ENCODE measurements around the gene LMBRD2. TPM values are rescaled to one million over a fixed set of nuclear protein-coding genes. Genes with fewer than 3 reads are reported as not detected.

LMBRD2 gene
- total and polyA plus RNA-seq, 2 donors (not counting 3 experiments of a cell fraction or from before 2014, with no cell fraction given) = 1.2 to 5.2 TPM

DNA sequence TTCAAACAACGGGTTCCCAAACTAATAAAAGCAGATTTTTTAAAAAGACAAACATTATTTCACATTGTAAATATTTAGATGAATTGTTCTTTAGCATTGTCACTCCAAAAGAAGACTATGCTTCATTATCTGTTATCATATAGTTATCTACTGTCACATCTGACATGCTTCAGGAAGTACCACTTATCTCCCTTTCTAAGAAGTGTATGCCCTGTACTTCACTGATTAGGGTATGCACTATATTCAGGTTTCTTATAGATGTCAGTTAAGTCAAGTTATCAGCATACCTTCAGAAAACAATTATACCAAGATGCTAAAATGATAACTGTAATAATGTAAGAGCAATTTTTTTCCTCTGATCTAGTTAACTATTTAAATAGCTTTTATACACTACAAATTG lies 40.4 kb downstream of the LMBRD2 start:
- POLR2A ChIA-PET = no interaction called here

More for the DNA sequence above, 40.4 kb downstream of the LMBRD2 start:
- TF ChIP-seq POLR2A (IDR thresholded peaks at IDR 0.05; ENCODE audit: low read depth, low read length) (no peak), POLR2AphosphoS5 (IDR thresholded peaks at IDR 0.05; ENCODE audit: insufficient read depth, low read depth, low read length) (no peak), MYC (IDR thresholded peaks at IDR 0.05; ENCODE audit: low read depth, low read length) (no peak), GATA2 (IDR thresholded peaks at IDR 0.05; ENCODE audit: insufficient read depth, insufficient read length, low read depth, low read length) (no peak), JUN (IDR thresholded peaks at IDR 0.05; ENCODE audit: borderline replicate concordance, insufficient read depth, insufficient read length, low read depth) (no peak), FOS (IDR thresholded peaks at IDR 0.05; ENCODE audit: borderline replicate concordance, insufficient read depth, low read length) (no peak), EZH2 (IDR thresholded peaks at IDR 0.05; ENCODE audit: borderline replicate concordance, low read depth, low read length, severe bottlenecking) (no peak)
- TF ChIP-seq, protein P1, sequence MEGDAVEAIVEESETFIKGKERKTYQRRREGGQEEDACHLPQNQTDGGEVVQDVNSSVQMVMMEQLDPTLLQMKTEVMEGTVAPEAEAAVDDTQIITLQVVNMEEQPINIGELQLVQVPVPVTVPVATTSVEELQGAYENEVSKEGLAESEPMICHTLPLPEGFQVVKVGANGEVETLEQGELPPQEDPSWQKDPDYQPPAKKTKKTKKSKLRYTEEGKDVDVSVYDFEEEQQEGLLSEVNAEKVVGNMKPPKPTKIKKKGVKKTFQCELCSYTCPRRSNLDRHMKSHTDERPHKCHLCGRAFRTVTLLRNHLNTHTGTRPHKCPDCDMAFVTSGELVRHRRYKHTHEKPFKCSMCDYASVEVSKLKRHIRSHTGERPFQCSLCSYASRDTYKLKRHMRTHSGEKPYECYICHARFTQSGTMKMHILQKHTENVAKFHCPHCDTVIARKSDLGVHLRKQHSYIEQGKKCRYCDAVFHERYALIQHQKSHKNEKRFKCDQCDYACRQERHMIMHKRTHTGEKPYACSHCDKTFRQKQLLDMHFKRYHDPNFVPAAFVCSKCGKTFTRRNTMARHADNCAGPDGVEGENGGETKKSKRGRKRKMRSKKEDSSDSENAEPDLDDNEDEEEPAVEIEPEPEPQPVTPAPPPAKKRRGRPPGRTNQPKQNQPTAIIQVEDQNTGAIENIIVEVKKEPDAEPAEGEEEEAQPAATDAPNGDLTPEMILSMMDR (IDR thresholded peaks at IDR 0.05; ENCODE audit: extremely low read depth in 1 of 2, insufficient read depth in 1 of 2, low read depth in 1 of 2, low read length in 2 of 2) = no peak
- TF ChIP-seq, protein P2, sequence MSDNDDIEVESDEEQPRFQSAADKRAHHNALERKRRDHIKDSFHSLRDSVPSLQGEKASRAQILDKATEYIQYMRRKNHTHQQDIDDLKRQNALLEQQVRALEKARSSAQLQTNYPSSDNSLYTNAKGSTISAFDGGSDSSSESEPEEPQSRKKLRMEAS (IDR thresholded peaks at IDR 0.05; ENCODE audit: insufficient read depth, insufficient read length) = no peak
- FAIRE-seq (no peak), DNase-seq (ENCODE audit: low read depth, low spot score) (no peak)
- Histone ChIP-seq H3K27ac (ENCODE audit: insufficient read depth, low read depth, low read length) (no peak overlapping the region), H3K9me1 (replicated peaks; ENCODE audit: control insufficient read depth, extremely low read depth, insufficient read depth, low read length) (peaks cover 2% of the 10 kb centered on the region), H3K4me2 (ENCODE audit: insufficient read depth, low read length) (no peak overlapping the region), H3K9ac (replicated peaks; ENCODE audit: extremely low read depth, insufficient read depth, low read length) (no peak overlapping the region), H3K27me3 (ENCODE audit: control insufficient read depth in 2 of 2, insufficient read depth in 2 of 2, low read length in 2 of 2) (no peaks in the 10 kb centered on the region), H2AFZ (ENCODE audit: low read depth, low read length) (no peak overlapping the region), H4K20me1 (replicated peaks; ENCODE audit: control insufficient read depth, extremely low read depth, insufficient read depth, low read length) (no peaks in the 10 kb centered on the region), H3K9me3 (replicated peaks; ENCODE audit: control insufficient read depth, insufficient read depth, low read length) (no peaks in the 10 kb centered on the region), H3K36me3 (ENCODE audit: control insufficient read depth in 2 of 2, extremely low read depth in 1 of 2, insufficient read depth in 2 of 2, low read length in 2 of 2) (no peaks in the 10 kb centered on the region), H3K4me1 (ENCODE audit: control insufficient read depth, extremely low read depth, insufficient read depth, low read length) (no peaks in the 10 kb centered on the region), H3K79me2 (ENCODE audit: control insufficient read depth, insufficient read depth, low read length) (no peaks in the 10 kb centered on the region), H3K4me3 (replicated peaks in 1 of 3; ENCODE audit: insufficient read depth in 1 of 3, low read depth in 1 of 3, low read length in 3 of 3) (no peak overlapping the region)
- dilution Hi-C loops (cut with MboI; ENCODE audit: extremely low pct_ligation_motif_present, low sequenced_read_pairs) (no loop called here), intact Hi-C loops (cut with micrococcal nuclease) (no loop called here)
- no TSS peak for BruUV-seq (replicated peaks)
- CTCF ChIA-PET = interaction anchor here (0.9 to 2.3 kb wide), 2 partner anchors 32 to 58 kb away, joined by 3 to 7 read pairs; no protein-coding TSS in a partner anchor

Measured in endothelial cell of umbilical vein (primary cell).